Measurements from ENCODE around the gene ZNF552. TPM values are rescaled to one million over a fixed set of nuclear protein-coding genes. Genes with fewer than 3 reads are reported as not detected.
"Not testable (repeated sequence)": the region's sequence is repeated elsewhere in the genome, so short reads cannot be mapped to it uniquely, and the experiment has no call there.

Gene ZNF552
- total RNA-seq, 1 experiment from 2014 or later, result 4.2 TPM

- DNase-seq, result no peak
- no peaks in the 10 kb centered on the region for H3K27me3 ChIP-seq
- H3K4me3 ChIP-seq, result peak overlapping the region; percentile 44
- H3K36me3 ChIP-seq, result peaks cover 40% of the 10 kb centered on the region
- H3K9me3 ChIP-seq, result no peaks in the 10 kb centered on the region
These were observed 11.5 kb downstream of the ZNF552 start for GRCh38 chr19:57803265-57803593.

DNA sequence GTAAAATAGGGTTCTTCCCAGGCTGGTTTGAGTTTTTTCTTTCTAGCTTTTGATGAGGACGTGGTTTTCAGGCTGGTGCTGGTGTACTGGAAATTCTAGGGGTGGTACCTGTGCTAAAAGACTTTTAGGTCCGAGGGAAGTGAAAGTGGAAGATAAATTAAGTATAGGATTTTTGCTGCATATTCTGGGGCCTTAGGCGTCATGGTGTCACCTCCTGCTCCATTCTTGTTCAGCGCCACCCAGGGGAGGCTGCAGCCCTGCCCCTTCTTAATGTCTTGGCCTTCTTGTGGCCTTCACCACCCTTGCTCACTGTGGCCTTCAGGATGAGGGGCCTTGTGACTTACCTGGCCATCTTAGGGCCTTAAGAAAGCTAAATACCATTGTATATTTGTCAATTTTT lies 12.4 kb downstream of the ZNF552 start:
- Histone ChIP-seq H3K4me3 (no peak overlapping the region), H3K27me3 (no peaks in the 10 kb centered on the region), H3K9me3 (no peaks in the 10 kb centered on the region), H3K36me3 (peaks cover 32% of the 10 kb centered on the region)
- no peak for DNase-seq

- H3K9me3 ChIP-seq, result no peaks in the 10 kb centered on the region
- peaks cover 20% of the 10 kb centered on the region for H3K36me3 ChIP-seq
- no peak overlapping the region for H3K4me3 ChIP-seq
- H3K27me3 ChIP-seq, result no peaks in the 10 kb centered on the region
- no peak for DNase-seq
These were observed 14.0 kb downstream of the ZNF552 start for GRCh38 chr19:57800696-57801095.

DNA sequence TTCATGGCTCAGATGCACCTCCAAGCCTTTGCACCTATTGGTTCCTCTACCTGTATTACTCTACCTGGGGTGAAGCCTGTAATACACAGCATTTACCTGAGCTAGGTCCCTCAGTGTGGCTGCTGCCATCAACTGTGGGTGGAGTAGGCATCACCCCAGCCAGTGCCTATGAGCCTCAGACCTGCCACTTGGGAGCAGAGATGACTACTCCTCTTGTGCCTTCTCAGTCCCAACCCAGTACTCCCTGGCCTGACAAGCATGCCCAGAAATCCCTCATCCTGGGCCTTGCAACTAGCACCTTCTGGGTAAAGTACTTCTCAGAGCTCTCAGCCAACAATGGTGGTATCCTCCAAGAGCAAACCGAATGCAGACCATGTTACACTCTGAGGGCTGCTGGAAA lies 18.1 kb downstream of the ZNF552 start:
- not testable (repeated sequence) for H3K27me3 ChIP-seq, DNase-seq, H3K4me3 ChIP-seq, H3K9me3 ChIP-seq
- H3K36me3 ChIP-seq, result peaks cover 30% of the 10 kb centered on the region

- Histone ChIP-seq H3K36me3 (peaks cover 69% of the 10 kb centered on the region), H3K9me3 (peaks cover 12% of the 10 kb centered on the region), H3K4me3 (no peak overlapping the region), H3K27me3 (no peaks in the 10 kb centered on the region)
- no peak for DNase-seq
These were observed 25.4 kb downstream of the ZNF552 start for GRCh38 chr19:57789288-57789687.

DNA sequence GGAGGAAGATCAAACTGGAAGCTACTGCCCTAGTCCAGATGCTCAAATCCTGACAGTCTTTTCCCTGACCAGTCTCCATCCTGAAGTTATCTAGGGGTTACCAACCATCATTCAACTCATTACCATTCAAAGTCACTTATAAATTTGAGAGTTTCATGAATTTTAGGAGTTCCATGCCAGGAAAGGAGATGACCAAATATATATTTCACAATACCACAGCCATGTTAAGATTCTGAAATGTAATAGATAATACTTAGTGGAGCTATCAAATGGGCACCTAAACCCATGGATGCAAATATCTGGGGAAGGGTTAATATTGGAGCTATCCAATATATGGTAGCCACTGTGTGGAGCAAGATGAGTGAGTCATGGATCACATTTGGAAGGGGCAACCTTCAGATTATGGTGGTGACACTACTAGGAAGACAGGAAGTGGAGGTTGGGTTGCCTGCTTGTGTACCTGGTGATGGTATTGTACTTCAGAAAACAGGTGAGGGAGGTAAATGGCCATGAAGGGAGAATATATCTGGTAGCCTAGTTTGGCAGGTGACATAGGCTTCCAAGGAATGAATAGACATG lies 26.5 kb downstream of the ZNF552 start:
- Histone ChIP-seq H3K9me3 (peaks cover 17% of the 10 kb centered on the region), H3K4me3 (no peak overlapping the region), H3K27me3 (no peaks in the 10 kb centered on the region), H3K36me3 (peaks cover 74% of the 10 kb centered on the region)
- no peak for DNase-seq

- H3K4me3 ChIP-seq, result no peak overlapping the region
- H3K27me3 ChIP-seq, result no peaks in the 10 kb centered on the region
- peaks cover 79% of the 10 kb centered on the region for H3K36me3 ChIP-seq
- H3K9me3 ChIP-seq, result peaks cover 24% of the 10 kb centered on the region
- no peak for DNase-seq
These were observed 27.8 kb downstream of the ZNF552 start for GRCh38 chr19:57786906-57787305.

DNA sequence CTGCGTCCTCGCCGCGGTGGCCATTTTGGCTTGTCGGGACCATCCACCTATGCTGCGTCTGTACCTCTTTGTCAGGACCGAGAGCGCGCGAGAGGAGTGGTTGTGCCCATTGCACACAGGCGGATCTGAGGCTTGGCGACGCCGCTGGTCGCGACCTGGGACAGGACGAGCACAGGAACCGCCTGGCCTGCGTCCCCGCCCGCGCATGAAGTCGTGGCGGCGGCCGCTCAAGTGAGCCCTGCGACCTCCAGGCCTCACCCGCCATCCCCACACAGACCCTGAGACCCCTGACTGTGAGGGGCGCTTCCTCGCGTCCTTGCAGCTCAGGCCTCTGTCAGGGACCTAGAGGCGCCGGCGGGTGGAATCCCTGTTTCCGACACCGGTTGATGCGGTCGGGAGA lies 28.4 kb downstream of the ZNF552 start:
- no peak for DNase-seq
- no peaks in the 10 kb centered on the region for H3K27me3 ChIP-seq
- no peak overlapping the region for H3K4me3 ChIP-seq
- H3K9me3 ChIP-seq, result peaks cover 24% of the 10 kb centered on the region
- H3K36me3 ChIP-seq, result peaks cover 81% of the 10 kb centered on the region

DNA sequence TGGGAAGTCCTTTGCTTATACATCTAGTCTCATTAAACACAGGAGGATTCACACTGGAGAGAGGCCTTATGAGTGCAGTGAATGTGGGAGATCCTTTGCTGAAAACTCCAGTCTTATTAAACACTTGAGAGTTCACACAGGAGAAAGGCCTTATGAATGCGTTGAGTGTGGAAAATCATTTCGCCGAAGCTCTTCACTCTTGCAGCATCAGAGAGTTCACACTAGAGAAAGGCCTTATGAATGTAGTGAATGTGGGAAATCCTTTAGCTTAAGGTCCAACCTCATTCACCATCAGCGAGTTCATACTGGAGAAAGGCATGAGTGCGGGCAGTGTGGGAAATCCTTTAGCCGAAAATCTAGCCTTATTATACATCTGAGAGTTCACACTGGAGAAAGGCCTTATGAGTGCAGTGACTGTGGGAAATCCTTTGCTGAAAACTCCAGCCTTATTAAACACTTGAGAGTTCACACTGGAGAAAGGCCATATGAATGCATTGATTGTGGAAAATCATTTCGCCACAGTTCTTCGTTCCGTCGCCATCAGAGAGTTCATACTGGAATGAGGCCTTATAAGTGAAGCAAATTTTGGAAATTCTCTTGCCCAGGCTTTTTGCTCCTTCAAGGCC lies 35.4 kb downstream of the ZNF552 start:
- H3K4me3 ChIP-seq, result no peak overlapping the region
- DNase-seq, result no peak
- peaks cover 52% of the 10 kb centered on the region for H3K9me3 ChIP-seq
- peaks cover 90% of the 10 kb centered on the region for H3K36me3 ChIP-seq
- H3K27me3 ChIP-seq, result no peaks in the 10 kb centered on the region

DNA sequence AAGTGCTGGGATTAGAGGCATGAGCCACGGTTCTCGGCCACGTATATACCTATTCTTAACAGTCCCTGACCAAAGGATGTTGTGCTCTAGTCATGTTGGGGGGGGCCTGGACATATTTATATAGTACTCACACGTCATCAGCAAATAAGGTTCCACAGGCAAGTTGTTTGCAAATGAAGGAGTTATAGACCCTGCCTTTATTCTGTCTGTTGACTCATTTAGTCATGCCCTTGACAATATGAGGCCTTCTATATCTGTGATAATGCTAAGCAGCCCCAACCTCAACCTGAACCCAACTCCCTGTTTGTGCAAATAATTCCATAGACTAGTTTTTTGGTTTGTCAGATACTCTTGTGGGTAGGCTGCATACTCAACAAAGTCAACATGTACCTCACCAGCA lies 36.4 kb downstream of the ZNF552 start:
- H3K27me3 ChIP-seq, result no peaks in the 10 kb centered on the region
- peaks cover 88% of the 10 kb centered on the region for H3K36me3 ChIP-seq
- no peak for DNase-seq
- H3K9me3 ChIP-seq, result peaks cover 51% of the 10 kb centered on the region
- H3K4me3 ChIP-seq, result no peak overlapping the region

- DNase-seq, result no peak
- H3K27me3 ChIP-seq, result no peaks in the 10 kb centered on the region
- peaks cover 87% of the 10 kb centered on the region for H3K36me3 ChIP-seq
- H3K9me3 ChIP-seq, result peaks cover 47% of the 10 kb centered on the region
- H3K4me3 ChIP-seq, result no peak overlapping the region
These were observed 37.9 kb downstream of the ZNF552 start for GRCh38 chr19:57776764-57777296.

GRCh38 chr19:57773488-57773887 lies 41.2 kb downstream of the ZNF552 start:
- Histone ChIP-seq H3K9me3 (peaks cover 31% of the 10 kb centered on the region), H3K36me3 (peaks cover 70% of the 10 kb centered on the region), H3K4me3 (no peak overlapping the region), H3K27me3 (no peaks in the 10 kb centered on the region)
- no peak for DNase-seq

- peaks cover 26% of the 10 kb centered on the region for H3K9me3 ChIP-seq
- H3K27me3 ChIP-seq, result no peaks in the 10 kb centered on the region
- H3K4me3 ChIP-seq, result no peak overlapping the region
- no peak for DNase-seq
- H3K36me3 ChIP-seq, result peaks cover 51% of the 10 kb centered on the region
These were observed 43.3 kb downstream of the ZNF552 start for GRCh38 chr19:57771417-57771816.

DNA sequence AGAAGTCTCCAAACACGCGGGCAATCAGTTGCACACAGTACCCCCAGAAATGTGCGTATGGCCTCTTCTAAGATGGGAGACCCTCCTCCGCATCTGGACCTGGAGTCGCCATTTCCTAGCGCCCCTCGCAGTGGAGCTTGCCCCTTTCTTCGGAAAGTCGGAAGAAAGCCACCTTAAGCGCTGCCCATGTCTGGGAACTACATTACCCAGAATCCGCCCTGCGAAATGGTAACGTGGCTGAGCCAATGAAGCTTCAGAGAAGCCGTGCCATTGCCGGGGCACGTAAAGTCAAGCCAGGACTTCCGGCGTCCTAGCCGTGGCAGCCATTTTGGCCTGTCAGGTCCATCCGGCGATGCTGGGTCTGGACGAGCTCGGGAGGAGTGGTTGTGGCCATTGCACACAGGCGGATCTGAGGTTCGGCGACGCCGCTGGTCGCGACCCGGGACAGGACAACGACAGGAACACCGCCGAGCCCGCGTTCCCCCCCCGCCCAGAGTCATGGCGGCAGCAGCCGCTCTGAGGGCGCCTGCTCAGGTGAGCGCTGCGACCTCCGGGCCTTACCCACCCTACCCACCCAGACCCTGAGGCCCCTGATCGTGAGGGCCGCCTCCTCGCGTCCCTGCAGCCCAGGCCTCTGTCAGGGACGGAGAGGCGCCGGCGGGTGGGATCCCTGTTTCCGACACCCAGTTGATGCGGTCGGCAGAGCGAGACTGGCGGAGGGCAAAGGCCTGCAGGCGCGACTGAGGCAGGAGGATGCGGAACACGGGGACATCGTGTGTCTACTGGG lies 45.2 kb downstream of the ZNF552 start, which contains the start of gene ZNF586:
TSS of gene ZNF586 (plus strand) at position 332 of the 787 bp plus-strand sequence. CDS start at position 499, 167 bp downstream.
- no peaks in the 10 kb centered on the region for H3K27me3 ChIP-seq
- peaks cover 35% of the 10 kb centered on the region for H3K36me3 ChIP-seq
- H3K9me3 ChIP-seq, result peaks cover 19% of the 10 kb centered on the region

DNA sequence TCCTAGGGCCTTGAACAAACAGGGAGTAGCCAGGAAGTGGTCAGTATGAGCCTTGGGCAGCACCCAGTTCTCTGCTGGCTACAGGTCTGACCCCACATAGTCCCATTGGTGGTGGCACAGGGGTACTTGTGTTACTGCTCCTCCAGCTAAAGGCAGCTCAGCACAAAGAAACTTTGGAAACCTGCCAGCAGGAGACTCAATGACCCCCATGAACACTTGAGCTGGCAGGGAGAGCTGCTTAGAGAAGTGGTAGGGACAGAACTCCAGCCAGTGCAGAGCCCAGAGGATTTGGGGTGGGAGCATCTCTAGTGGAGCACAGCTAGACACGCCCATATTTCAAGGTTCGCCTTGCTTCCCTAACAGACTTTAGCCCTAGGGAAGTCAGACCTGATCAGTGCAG lies 55.6 kb downstream of the ZNF552 start:
- Histone ChIP-seq H3K9me3 (peaks cover 22% of the 10 kb centered on the region), H3K36me3 (peaks cover 66% of the 10 kb centered on the region), H3K27me3 (no peaks in the 10 kb centered on the region), H3K4me3 (no peak overlapping the region)
- DNase-seq, result no peak

More for the DNA sequence above, 45.2 kb downstream of the ZNF552 start, which contains the start of gene ZNF586:
- H3K4me3 ChIP-seq, result peak within 1 kb of the TSS; percentile 69
- peak; percentile 95 for DNase-seq

DNA sequence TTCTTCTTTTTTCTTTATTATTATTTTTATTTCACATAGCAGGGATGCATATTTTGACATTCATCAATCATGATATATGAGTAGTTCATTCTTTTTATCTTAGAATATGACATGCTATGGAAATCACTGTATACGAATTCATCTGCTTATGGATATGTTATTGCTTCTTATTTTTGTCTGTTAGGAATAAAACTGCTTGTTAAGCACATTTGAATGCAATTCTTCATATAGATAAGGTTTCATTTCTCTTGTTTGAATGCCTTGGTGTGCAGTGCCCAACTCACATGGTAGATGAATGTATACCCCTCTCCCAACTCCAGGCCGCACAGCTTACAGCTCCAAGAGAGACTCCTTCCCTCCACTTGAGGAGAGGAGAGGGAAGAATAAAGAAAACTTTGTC lies 56.8 kb downstream of the ZNF552 start:
- no peak for DNase-seq
- Histone ChIP-seq H3K4me3 (no peak overlapping the region), H3K36me3 (peaks cover 74% of the 10 kb centered on the region), H3K27me3 (no peaks in the 10 kb centered on the region), H3K9me3 (peaks cover 31% of the 10 kb centered on the region)

All from MG63 (cell line).